Measurements from ENCODE around the gene ASPM.

DNA sequence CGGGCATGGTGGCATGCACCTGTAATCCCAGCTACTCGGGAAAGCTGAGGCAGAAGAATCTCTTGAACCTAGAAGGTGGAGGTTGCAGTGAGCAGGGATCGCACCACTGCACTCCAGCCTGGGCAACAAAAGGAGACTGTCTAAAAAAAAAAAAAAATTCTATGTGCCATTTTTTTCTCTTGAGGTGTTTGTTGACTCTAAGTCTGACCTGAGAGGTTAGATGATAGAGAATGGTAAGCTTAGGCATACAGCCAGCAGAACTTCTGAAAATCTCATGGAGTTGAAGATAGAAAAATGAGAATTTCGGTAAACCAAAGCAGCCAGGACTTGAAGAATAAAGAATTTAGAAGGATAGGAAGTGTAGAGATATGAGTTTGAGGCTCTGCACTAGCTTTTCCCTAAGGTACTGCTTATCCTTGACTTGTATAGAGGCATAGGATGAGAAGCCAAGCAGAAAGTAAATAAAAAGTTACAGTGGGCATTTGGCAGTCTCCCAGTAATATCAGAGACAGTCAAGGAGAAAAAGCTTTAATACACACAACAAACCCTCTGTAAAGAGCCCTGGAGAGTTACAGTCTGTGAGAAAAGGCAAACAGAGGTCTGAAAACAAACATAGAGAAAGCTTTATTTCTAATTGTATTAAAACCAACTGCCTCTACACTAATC, 103.7 kb downstream of the ASPM start:
- TF ChIP-seq, protein P1, sequence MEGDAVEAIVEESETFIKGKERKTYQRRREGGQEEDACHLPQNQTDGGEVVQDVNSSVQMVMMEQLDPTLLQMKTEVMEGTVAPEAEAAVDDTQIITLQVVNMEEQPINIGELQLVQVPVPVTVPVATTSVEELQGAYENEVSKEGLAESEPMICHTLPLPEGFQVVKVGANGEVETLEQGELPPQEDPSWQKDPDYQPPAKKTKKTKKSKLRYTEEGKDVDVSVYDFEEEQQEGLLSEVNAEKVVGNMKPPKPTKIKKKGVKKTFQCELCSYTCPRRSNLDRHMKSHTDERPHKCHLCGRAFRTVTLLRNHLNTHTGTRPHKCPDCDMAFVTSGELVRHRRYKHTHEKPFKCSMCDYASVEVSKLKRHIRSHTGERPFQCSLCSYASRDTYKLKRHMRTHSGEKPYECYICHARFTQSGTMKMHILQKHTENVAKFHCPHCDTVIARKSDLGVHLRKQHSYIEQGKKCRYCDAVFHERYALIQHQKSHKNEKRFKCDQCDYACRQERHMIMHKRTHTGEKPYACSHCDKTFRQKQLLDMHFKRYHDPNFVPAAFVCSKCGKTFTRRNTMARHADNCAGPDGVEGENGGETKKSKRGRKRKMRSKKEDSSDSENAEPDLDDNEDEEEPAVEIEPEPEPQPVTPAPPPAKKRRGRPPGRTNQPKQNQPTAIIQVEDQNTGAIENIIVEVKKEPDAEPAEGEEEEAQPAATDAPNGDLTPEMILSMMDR (IDR thresholded peaks at IDR 0.05): no peak
- TF ChIP-seq POLR2A (IDR thresholded peaks at IDR 0.05): no peak
